Measurements from ENCODE around the gene PARP8. TPM values are rescaled to one million over a fixed set of nuclear protein-coding genes. Genes with fewer than 3 reads are reported as not detected.

Gene PARP8
- total RNA-seq, 4 donors from 2014 or later, result 12.0 to 34.7 (median 25.3) TPM

- TF ChIP-seq POLR2A (IDR thresholded peaks at IDR 0.05), result no peak
- TF ChIP-seq CTCF (IDR thresholded peaks at IDR 0.05), result no peak
- H3K36me3 ChIP-seq, result no peaks in the 10 kb centered on the region
- no peaks in the 10 kb centered on the region for H3K4me1 ChIP-seq
- no peak overlapping the region for H3K27ac ChIP-seq
- H3K27me3 ChIP-seq, result no peaks in the 10 kb centered on the region
- H3K4me3 ChIP-seq, result no peak overlapping the region
- no peak for DNase-seq
- H3K9me3 ChIP-seq, result no peaks in the 10 kb centered on the region
These were observed 221.6 kb downstream of the PARP8 start for GRCh38 chr5:50887889-50888633.

GRCh38 chr5:50888751-50889150, 222.3 kb downstream of the PARP8 start:
- Histone ChIP-seq H3K4me3 (no peak overlapping the region), H3K27ac (no peak overlapping the region), H3K4me1 (no peaks in the 10 kb centered on the region), H3K27me3 (no peaks in the 10 kb centered on the region), H3K36me3 (no peaks in the 10 kb centered on the region), H3K9me3 (no peaks in the 10 kb centered on the region)
- DNase-seq, result no peak
- no peak for TF ChIP-seq POLR2A (IDR thresholded peaks at IDR 0.05)
- TF ChIP-seq CTCF (IDR thresholded peaks at IDR 0.05), result no peak

- no peak for DNase-seq
- no peak for TF ChIP-seq POLR2A (IDR thresholded peaks at IDR 0.05)
- no peak for TF ChIP-seq CTCF (IDR thresholded peaks at IDR 0.05)
- H3K4me1 ChIP-seq, result no peaks in the 10 kb centered on the region
- H3K36me3 ChIP-seq, result no peaks in the 10 kb centered on the region
- no peak overlapping the region for H3K4me3 ChIP-seq
- no peaks in the 10 kb centered on the region for H3K27me3 ChIP-seq
- no peaks in the 10 kb centered on the region for H3K9me3 ChIP-seq
- H3K27ac ChIP-seq, result no peak overlapping the region
These were observed 223.4 kb downstream of the PARP8 start for GRCh38 chr5:50889790-50890189.

Other genes with a start within 250 kb of the PARP8 start
- gene EMB, start 225.3 kb upstream of the PARP8 start, total RNA-seq, result 10 to 100 TPM; 34.7 to 87.0 (median 43.2) TPM

Data from Peyer's patch (tissue), 4 donors.